Renal cortex interstitium (tissue), 15 donors: Measurements from ENCODE around the gene AKAP11. TPM values are rescaled to one million over a fixed set of nuclear protein-coding genes. Genes with fewer than 3 reads are reported as not detected.
"Not testable (repeated sequence)": the region's sequence is repeated elsewhere in the genome, so short reads cannot be mapped to it uniquely, and the experiment has no call there.

Experiments
- DNase-seq, 11 donors: peaks; one replicate each; pipeline ENCODE4 v3.0.0-alpha.2; 2013; ENCODE audit warnings: low read depth in 9 of 11, low spot score in 4 of 11; ENCODE audit errors: extremely low read depth in 1 of 11
- long read RNA-seq, 16 experiments: transcript quantifications; one replicate each; lab custom pipeline, GENCODE V29; 2026
- polyA plus RNA-seq, 3 donors: library from polyadenylated mRNA; unstranded; fragments of 120-200 nt; gene quantifications; one replicate each; pipeline ENCODE4 v1.2.1, GENCODE V29; 2013; ENCODE audit not compliant: insufficient read length in 3 of 3

Gene AKAP11, protein sequence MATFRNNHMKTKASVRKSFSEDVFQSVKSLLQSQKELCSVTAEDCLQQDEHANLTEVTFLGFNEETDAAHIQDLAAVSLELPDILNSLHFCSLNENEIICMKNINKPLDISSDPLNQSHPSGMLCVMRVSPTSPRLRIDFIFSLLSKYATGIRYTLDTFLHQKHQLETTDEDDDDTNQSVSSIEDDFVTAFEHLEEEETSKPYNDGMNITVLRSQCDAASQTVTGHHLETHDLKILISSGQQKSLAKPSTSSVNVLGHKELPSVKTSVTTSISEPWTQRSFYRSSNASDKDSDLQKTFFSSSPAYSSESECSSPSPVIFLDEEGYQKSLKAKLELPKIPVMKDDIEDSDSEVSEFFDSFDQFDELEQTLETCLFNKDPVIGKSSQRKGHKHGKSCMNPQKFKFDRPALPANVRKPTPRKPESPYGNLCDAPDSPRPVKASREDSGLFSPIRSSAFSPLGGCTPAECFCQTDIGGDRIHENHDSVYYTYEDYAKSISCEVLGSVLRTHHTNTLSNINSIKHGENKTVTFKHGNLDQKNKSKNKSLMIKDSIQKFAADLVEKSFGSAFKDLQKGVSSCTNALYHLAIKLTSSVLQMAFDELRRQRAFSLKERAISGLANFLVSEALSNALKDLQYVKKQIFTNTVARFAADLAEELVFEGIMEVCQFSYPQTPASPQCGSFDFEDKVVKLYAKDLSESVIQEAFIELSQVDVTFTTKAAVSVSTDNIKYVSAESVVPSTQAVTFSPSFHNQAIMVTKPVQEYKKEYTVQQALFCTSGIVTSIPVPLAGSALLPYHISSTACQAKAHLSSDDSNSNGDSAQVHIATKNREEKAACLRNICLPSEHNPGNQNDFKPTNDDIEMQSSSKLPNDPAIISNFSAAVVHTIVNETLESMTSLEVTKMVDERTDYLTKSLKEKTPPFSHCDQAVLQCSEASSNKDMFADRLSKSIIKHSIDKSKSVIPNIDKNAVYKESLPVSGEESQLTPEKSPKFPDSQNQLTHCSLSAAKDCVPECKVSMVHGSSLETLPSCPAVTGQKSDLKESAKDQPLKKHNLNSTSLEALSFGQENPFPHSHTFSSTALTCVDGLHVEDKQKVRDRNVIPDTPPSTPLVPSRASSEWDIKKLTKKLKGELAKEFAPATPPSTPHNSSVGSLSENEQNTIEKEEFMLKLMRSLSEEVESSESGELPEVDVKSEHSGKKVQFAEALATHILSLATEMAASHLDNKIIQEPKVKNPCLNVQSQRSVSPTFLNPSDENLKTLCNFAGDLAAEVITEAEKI (N-terminal part only)
- 10 to 100 TPM; 33.7 to 41.1 (median 40.7) TPM for polyA plus RNA-seq
- long read RNA-seq, donor 1: 0 reads
- long read RNA-seq, donor 2: 0 reads
- long read RNA-seq, donor 3, partial matches to known transcripts: 6 of 6 reads
- long read RNA-seq, donor 3, other reads (novel, unspliced or antisense): 0 of 6 reads
- long read RNA-seq, donor 4, partial matches to known transcripts: 12 of 12 reads
- long read RNA-seq, donor 4, other reads (novel, unspliced or antisense): 0 of 12 reads
- long read RNA-seq, donor 5: 0 reads
- long read RNA-seq, donor 6, partial matches to known transcripts: 17 of 17 reads
- long read RNA-seq, donor 6, other reads (novel, unspliced or antisense): 0 of 17 reads
- long read RNA-seq, donor 7: 0 reads
- long read RNA-seq, donor 8: 0 reads
- long read RNA-seq, donor 9, partial matches to known transcripts: 6 of 6 reads
- long read RNA-seq, donor 9, other reads (novel, unspliced or antisense): 0 of 6 reads
- long read RNA-seq, donor 10, full-length matches to known transcripts: 1 of 1 reads
- long read RNA-seq, donor 10, partial matches to known transcripts: 0 of 1 reads
- long read RNA-seq, donor 10, other reads (novel, unspliced or antisense): 0 of 1 reads
- long read RNA-seq, donor 11, partial matches to known transcripts: 6 of 6 reads
- long read RNA-seq, donor 11, other reads (novel, unspliced or antisense): 0 of 6 reads
- long read RNA-seq, donor 12: 0 reads
- long read RNA-seq, donor 13: 0 reads
- long read RNA-seq, donor 14: 0 reads
- long read RNA-seq, donor 15: 0 reads
- long read RNA-seq, donor 16, partial matches to known transcripts: 24 of 30 reads
- long read RNA-seq, donor 16, other reads (novel, unspliced or antisense): 6 of 30 reads

DNA sequence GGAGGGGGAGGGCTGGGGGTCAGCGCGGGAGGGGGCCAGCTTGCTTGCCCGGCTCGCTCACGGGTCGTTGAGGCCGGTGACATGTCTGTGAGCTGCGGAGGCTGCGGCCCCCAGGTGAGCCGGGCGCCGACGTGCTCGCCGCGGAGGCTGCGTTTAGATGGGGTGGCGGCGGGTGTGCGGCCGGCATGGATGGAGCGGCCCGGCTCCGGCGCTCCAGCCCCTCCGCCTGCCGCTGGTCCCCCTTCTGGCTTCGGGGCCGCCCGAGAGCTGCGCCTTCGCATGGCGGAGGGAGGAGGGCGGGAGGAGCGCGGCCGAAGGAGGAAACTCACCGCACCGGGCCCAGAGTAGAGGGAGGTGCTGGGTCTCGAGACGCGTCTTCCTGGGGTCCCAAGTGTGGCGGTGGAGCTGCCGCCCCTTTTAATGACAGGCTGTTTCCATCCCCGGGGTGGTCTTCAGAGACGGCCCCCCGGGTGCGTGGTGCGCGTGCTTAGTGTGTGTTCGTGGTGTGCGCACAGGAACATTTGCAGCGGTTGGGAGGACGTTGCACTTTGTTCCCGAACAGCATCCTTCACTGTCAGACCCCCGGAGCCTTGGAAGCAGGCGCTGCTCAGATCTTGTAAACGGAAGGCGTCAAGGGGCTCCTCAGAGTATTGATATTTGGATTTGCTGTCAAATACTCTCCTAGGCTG, at the start of gene AKAP11:
TSS of gene AKAP11 (plus strand) at position 38 of the 689 bp plus-strand sequence. CDS start 14,197 bp downstream, outside the sequence.
- peak; percentile 26 to 70 (median 56) for DNase-seq

DNA sequence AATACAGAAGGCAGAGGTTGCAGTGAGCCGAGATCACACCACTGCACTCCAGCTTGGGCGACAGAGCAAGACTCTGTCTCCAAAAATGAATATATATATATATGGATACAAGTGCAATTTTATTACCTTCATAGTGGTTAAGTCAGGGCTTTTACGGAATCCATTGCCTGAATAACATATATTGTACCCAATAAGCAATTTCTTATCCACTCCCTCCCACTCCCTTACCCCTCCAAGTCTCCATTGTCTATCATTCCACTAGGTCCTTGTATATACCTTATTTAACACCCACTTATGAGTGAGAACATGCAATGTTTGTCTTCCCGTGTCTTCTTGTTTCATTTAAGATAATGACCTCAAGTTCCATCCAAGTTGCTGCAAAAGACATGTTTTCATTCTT, 48.3 kb upstream of the AKAP11 start:
- DNase-seq: no peak

DNA sequence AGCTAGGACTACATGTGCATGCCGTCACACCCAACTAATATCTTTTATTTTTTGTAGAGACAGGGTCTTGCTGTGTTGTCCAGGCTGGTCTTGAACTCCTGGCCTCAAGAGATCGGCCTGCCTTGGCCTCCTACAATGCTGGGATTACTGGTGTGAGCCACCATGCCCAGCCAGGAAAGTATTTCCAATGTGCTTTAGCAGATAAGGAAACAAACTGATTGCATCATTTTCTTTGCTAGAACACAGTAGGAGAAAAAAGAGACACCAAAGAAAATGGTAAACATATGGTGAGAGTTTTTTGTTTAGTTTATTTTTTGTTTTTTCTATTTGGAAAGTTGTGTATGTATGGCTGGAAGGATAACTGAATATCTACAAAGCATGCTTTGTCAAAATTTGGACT, 46.9 kb upstream of the AKAP11 start:
- DNase-seq: no peak

DNA sequence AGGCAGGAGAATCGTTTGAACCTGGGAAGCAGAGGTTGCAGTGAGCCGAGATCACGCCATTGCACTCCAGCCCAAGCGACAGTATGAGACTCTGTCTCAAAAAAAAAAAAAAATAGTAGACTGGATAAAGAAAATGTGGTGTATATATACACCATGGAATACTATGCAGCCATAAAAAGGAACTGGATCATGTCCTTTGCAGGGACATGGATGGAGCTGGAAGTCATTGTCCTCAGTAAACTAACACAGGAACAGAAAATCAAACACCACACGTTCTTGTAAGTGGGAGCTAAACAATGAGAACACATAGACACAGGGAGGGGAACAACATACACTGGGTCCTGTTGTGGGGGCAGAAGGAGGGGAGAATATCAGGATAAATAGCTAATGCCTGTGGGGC, 45.2 kb upstream of the AKAP11 start:
- not testable (repeated sequence) for DNase-seq

DNA sequence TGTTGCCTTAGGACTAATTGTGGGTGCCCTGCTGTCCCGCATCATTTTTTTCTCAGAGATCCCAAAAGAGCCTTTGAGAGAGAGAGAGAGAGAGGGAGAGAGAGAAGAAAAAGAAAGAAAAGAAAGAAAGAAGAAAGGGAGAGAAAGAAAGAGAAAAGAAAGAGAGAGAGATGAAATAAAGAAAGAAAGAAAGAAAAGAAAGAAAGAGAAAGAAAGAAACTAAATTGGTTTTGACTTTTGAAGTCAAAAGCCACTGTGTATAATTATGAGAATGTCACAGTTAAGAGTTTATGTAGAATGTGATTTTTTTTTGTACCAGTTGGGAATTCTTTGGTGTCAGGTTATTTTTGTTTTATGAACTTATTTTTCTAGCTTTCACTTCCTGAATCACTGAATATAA, 43.4 kb upstream of the AKAP11 start:
- no peak for DNase-seq

DNA sequence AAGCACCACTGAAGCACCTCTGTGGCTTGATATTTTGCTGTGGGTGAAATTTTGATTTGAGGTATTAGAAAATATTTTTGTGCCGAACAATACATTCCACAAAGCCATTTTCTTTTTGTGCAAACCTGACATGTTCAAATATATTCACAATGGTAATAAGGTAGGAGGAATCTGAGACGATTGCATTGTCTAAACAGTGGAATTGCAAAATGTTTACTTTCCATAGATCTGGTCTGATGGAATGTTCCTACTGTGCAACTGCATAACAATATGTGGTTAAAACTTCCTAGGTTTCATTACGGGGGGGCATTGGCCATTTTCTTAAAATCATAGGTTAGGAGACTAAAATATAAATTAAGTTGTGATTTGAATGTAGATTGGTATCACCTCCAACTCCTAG, 42.7 kb upstream of the AKAP11 start:
- no peak for DNase-seq

DNA sequence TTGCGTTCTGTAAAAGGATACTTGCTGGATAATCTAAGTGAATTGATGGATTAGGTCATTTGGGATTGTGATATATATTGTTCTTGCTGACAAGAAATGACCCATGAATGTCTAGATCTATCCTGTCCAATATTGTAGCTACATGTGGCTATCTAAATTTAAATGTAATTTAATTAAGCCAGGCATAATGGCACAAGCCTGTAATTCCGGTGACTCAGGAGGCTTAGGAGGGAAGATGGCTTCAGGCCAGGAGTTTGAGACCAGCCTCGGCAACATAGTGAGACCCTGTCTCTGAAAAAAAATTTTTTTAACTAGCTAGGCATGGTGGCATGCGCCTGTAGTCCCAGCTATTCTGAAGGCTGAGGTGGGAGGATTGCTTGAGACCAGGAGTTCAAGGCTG, 39.3 kb upstream of the AKAP11 start:
- no peak for DNase-seq

DNA sequence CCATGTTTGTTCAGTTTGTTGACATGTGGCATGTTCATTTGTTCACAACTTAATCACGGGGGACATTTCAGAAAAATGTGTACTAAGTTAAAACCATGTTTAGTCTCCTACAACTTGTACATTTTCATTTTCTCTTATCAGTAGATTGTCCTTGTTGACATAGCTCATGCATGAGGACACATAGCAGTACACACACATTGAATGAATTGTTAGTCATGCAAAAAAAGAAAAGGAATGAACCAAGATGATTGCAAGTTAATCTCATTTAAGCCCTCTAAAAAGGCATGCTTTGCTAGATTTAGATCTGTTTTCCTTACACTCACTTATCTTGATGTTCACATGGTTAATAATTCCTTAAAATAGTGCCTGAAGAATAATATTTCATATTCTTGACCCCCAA, 38.2 kb upstream of the AKAP11 start:
- no peak for DNase-seq

DNA sequence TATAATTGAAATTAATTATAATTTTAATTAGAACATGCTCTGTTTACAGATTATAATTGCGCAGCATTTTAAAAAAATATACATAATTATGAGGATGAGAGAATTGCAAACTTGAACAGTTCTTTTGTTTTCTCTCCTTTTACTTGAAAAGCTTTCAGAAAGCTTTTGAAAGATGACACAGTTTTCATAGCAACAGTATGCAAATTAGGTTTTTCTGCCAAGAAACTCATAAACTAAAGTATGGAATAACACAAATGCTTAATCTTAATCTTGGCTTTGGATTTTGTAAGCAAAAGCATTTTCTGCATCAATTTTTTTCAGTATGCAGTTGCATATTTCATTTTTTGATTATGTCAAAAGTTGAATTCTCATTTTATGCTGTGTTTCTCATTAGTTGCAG, 32.8 kb upstream of the AKAP11 start:
- peak in 1 of 11 donors; percentile 9 for DNase-seq

DNA sequence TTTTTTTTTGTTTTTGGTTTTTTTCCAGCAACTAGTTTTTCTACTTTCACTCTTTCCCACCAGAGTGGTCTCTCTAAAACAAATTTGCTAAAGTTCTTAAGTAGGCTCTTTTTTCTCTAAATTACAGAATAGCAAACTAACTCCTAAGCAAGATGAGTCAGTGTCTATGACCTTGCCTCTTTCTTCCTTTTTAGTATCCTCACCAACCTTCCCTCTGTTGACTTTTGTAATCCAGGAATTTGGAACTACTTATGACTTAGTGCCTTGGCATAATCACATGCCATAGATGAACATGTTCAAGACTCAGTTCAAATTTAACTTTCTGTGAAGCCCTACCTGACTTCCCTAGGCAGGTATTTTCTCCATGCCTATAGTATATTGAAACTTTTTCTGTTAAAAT, 32.3 kb upstream of the AKAP11 start:
- DNase-seq: no peak

DNA sequence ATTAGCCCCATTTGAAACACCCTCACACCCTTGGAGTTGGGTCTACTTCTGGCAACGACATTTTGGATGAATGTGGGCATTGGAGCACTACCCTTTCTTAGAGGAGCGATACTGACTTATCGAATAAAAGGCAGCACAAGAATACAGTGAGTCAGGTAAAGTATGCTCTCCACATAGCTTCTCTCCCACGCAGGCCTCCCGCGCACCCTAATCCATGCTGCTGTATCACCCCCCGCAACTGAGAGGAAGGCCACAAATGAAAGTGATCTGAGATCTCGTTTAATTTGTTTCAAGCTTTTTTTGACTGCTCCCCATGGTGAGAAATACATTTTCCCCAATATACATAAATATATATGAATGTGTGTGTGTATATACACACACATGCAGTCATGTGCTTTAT, 25.4 kb upstream of the AKAP11 start:
- DNase-seq: no peak

DNA sequence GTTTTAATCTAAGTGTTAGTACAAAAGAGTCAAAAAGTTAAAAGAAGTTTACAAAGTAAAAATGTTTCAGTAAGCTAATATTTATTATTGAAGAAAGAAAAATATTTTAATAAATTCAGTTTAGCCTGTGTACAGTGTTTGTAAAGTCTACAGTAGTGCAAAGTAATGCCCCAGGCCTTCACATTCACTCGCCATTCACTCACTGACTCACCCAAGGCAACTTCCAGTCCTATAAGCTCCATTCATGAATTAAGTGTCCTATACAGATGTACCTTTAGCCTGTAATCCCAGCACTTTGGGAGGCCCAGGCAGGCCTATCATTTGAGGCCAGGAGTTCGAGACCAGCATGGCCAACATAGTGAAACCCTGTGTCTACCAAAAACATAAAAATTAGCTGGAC, 24.1 kb upstream of the AKAP11 start:
- DNase-seq: no peak

DNA sequence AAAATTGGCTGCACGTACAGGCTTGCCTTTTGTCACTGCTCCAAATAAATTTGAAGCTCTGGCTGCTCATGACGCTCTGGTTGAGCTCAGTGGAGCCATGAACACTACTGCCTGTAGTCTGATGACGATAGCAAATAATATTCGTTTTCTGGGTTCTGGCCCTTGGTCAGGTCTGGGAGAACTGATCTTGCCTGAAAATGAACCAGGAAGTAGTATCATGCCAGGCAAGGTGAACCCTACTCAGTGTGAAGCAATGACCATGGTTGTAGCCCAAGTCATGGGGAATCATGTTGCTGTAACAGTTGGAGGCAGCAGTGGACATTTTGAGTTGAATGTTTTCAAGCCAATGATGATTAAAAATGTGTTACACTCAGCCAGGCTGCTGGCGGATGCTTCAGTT, 16.1 kb upstream of the AKAP11 start:
- no peak for DNase-seq

DNA sequence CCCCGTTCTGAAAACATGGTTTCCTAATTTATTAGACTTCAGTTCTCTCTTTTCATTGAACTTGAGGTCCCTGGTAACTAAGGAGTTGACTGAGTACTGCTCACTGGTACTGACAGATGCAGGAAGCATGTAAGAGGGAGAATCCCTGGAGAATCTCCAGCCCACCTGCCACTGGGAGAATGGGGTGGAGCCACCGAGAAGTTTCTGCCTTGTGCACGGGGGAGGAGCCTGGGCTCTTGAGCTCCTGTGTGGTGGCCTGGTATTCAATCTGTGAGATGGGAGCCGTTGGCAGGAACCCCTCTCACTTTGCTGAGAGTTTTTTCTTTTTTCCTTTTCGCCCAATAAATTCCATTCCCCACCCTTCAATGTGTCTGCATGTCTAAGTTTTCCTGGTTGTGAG, 13.2 kb upstream of the AKAP11 start:
- DNase-seq: no peak

DNA sequence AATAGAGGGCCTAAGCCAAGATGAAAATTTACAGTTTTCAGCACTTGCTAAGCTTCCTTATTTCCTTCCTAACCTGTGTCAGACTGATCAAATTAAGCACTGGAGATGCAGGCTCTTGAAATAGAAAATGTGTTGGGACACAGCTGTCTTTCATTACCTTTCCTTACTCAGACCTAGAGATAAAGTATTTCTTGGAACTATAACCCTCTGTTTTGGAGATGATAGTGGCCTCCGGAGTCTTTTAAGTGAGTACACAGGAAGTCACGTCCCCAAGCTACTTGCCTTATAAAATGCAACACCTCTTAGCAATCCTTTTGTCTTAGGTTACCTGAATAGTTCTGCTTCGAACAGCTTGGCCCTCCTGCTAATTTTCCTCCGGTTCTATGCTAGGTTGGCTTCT, 12.4 kb upstream of the AKAP11 start:
- no peak for DNase-seq

DNA sequence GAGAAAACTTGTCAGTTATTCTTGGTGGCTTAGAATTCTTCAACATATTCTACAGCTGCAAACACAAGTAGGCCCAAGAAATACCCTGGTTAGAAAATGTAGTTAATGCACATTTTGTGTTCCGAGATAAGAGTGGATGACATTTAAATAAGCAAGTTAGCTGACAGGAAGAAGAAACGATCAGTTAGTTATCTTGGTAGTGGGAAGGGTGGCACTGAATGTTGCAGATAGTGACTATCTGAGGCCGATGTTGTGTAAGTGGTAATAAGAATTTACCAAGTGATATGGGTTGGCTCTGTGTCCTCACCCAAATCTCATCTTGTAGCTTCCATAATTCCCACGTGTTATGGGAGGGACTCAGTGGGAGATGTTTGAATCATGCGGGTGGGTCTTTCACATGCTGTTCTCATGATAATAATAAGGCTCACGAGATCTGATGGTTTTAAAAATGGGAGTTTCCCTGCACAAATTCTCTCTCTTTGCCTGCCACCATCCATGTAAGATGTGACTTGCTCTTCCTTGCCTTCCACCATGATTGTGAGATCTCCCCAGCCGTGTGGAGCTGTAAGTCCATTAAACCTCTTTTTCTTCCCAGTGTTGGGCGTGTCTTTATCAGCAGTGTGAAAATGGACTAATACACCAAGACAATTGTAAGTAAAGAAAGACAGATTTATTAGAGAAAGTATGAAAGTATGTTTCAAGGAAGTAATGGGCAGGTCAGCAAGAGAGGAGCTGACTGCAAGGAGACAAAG, 10.9 kb upstream of the AKAP11 start:
- DNase-seq: no peak
